Measurements from ENCODE around the gene PPP6R2.

DNA sequence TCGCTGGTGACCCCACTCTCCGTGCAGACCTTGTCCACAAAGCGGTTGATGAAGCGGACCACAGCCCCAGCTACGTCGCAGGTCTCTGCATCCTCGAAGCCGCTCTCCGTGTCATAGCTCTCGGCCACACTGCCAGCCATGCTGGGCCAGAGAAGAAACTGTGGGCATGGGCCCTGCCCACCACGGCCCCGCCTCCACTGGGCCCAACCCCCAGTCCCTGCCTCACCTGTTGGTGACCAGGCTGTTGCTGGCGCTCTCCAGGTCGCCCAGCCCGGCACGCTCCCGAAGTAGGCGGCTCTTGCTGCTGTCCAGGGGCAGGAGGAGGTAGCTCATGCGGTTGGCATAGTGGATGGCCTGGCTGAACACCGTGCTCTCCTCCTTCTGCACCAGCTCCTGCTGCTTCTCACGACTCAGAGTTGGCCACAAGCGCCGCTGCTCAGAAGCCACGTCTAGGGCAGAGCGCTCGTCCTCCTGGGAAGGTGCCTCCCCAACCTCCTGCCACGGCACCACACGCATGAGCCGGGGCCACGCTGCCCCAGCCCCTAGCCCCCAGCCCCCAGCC lies 118.9 kb downstream of the PPP6R2 start:
- TF ChIP-seq, protein P1, sequence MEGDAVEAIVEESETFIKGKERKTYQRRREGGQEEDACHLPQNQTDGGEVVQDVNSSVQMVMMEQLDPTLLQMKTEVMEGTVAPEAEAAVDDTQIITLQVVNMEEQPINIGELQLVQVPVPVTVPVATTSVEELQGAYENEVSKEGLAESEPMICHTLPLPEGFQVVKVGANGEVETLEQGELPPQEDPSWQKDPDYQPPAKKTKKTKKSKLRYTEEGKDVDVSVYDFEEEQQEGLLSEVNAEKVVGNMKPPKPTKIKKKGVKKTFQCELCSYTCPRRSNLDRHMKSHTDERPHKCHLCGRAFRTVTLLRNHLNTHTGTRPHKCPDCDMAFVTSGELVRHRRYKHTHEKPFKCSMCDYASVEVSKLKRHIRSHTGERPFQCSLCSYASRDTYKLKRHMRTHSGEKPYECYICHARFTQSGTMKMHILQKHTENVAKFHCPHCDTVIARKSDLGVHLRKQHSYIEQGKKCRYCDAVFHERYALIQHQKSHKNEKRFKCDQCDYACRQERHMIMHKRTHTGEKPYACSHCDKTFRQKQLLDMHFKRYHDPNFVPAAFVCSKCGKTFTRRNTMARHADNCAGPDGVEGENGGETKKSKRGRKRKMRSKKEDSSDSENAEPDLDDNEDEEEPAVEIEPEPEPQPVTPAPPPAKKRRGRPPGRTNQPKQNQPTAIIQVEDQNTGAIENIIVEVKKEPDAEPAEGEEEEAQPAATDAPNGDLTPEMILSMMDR (IDR thresholded peaks at IDR 0.05): no peak
- TF ChIP-seq POLR2A (IDR thresholded peaks at IDR 0.05): no peak
